Loucy (cell line): Measurements from ENCODE around the gene ZFHX2.

ENCODE experiments used
- H2AFZ ChIP-seq: fragments of 200-600 bp; sonication (generic); 2 replicates; pipeline ENCODE4 v1.6.0; 2016; ENCODE audit warnings: antibody characterized with exemption, mild to moderate bottlenecking, low read length, moderate library complexity
- H3F3A ChIP-seq: fragments of 200-600 bp; 2 replicates; pipeline ENCODE4 v1.6.0; 2016; ENCODE audit warnings: antibody characterized with exemption, low read depth, mild to moderate bottlenecking
- H3K27me3 ChIP-seq: fragments of 200-600 bp; sonication (generic); 2 replicates; pipeline ENCODE4 v1.6.1; 2014; ENCODE audit warnings: low read length, mild to moderate bottlenecking; ENCODE audit not compliant: insufficient read depth, poor library complexity, severe bottlenecking
- H3K36me3 ChIP-seq: fragments of 200-600 bp; sonication (generic); 2 replicates; pipeline ENCODE4 v1.6.1; 2016; ENCODE audit warnings: low read length; ENCODE audit not compliant: insufficient read depth
- H3K4me1 ChIP-seq: fragments of 200-600 bp; sonication (generic); 2 replicates; pipeline ENCODE4 v1.5.1; 2014; ENCODE audit warnings: low read length, mild to moderate bottlenecking; ENCODE audit not compliant: insufficient read depth, poor library complexity, severe bottlenecking
- H3K4me2 ChIP-seq: fragments of 200-600 bp; sonication (generic); 2 replicates; pipeline ENCODE4 v1.6.0; 2014; ENCODE audit warnings: antibody characterized with exemption, low read length, low read depth, mild to moderate bottlenecking; ENCODE audit not compliant: poor library complexity, severe bottlenecking
- H3K4me3 ChIP-seq: fragments of 200-600 bp; sonication (generic); 2 replicates; pipeline ENCODE4 v1.5.1; 2014; ENCODE audit warnings: low read length, mild to moderate bottlenecking, mixed read lengths; ENCODE audit not compliant: poor library complexity, severe bottlenecking
- H3K79me2 ChIP-seq: fragments of 200-600 bp; sonication (generic); 2 replicates; pipeline ENCODE4 v1.6.1; 2014; ENCODE audit warnings: low read length; ENCODE audit not compliant: insufficient read depth
- H3K9ac ChIP-seq: fragments of 200-600 bp; sonication (generic); 2 replicates; pipeline ENCODE4 v1.6.0; 2014; ENCODE audit warnings: mild to moderate bottlenecking, low read depth, low read length, moderate library complexity; ENCODE audit not compliant: poor library complexity, severe bottlenecking
- H3K9me2 ChIP-seq: fragments of 200-600 bp; sonication (generic); replicated peaks from 2 replicates; pipeline ENCODE4 v1.6.1; 2016; ENCODE audit warnings: low read depth, low read length, mixed read lengths
- H3K9me3 ChIP-seq: fragments of 200-600 bp; sonication (generic); 2 replicates; pipeline ENCODE4 v1.6.1; 2014; ENCODE audit warnings: mild to moderate bottlenecking, antibody characterized with exemption, low read length, low read depth; ENCODE audit not compliant: insufficient read depth
- H4K20me1 ChIP-seq: fragments of 200-600 bp; sonication (generic); 2 replicates; pipeline ENCODE4 v1.6.0; 2014; ENCODE audit warnings: antibody characterized with exemption, low read length, mild to moderate bottlenecking; ENCODE audit not compliant: insufficient read depth, poor library complexity, severe bottlenecking
- EZH2phosphoT487 ChIP-seq: fragments of 200-600 bp; IDR thresholded peaks from 2 replicates; pipeline ENCODE4 v1.6.1; 2018; ENCODE audit warnings: antibody characterized with exemption, mild to moderate bottlenecking, moderate library complexity, borderline replicate concordance
- TF ChIP-seq, protein P1 (sequence below): fragments of 200-600 bp; sonication (generic); conservative IDR thresholded peaks from 2 replicates; pipeline ENCODE4 v1.5.1; 2014; ENCODE audit warnings: mild to moderate bottlenecking, antibody characterized with exemption, low read length

Gene ZFHX2

DNA sequence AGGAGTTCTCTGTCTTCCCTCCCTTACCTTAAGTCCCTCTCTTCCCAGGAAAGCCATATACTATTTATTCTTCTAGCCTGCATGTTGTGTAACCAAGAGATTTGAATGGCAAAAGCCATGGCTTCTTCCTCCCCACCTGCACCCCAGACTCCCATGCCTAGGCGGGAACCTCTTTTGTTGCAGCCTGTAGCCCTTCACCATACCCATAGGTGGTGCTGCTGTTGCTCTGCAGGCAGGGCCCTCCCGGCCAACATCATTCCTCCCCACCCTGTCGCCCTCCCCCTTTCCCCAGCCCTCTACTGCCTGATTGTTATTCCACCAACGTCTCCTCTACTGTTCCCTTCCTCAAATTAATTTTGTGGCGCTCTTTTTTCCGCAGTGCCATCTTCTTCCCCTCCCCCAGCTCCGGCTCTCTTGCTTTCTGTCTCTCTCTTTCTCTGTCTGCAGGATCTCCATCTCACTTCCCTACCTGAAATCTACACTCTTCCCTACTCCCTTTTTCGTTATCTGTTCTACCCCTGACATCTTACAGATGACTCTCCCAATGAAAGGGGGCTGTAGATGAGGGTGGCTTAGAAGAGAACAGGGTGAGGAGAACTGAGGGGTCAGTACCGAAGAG, 68.2 kb downstream of the ZFHX2 start:
- Histone ChIP-seq H3K4me2 (no peak overlapping the region), H3K9ac (no peak overlapping the region)

GRCh38 chr14:23482823-23483148, 68.8 kb downstream of the ZFHX2 start:
- no peaks in the 10 kb centered on the region for H3K4me1 ChIP-seq
- H4K20me1 ChIP-seq, result peaks cover 4% of the 10 kb centered on the region
- no peak overlapping the region for H3K4me3 ChIP-seq
- no peaks in the 10 kb centered on the region for H3K9me3 ChIP-seq
- no peaks in the 10 kb centered on the region for H3K27me3 ChIP-seq
- H3K9me2 ChIP-seq, result no peaks in the 10 kb centered on the region
- H3K36me3 ChIP-seq, result peaks cover 8% of the 10 kb centered on the region; the same call in 1 of the 2 replicates
- H3K79me2 ChIP-seq, result no peaks in the 10 kb centered on the region
- no peak overlapping the region for H3K9ac ChIP-seq
- TF ChIP-seq, protein P1, sequence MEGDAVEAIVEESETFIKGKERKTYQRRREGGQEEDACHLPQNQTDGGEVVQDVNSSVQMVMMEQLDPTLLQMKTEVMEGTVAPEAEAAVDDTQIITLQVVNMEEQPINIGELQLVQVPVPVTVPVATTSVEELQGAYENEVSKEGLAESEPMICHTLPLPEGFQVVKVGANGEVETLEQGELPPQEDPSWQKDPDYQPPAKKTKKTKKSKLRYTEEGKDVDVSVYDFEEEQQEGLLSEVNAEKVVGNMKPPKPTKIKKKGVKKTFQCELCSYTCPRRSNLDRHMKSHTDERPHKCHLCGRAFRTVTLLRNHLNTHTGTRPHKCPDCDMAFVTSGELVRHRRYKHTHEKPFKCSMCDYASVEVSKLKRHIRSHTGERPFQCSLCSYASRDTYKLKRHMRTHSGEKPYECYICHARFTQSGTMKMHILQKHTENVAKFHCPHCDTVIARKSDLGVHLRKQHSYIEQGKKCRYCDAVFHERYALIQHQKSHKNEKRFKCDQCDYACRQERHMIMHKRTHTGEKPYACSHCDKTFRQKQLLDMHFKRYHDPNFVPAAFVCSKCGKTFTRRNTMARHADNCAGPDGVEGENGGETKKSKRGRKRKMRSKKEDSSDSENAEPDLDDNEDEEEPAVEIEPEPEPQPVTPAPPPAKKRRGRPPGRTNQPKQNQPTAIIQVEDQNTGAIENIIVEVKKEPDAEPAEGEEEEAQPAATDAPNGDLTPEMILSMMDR, result no peak
- no peak for TF ChIP-seq EZH2phosphoT487
- H3K4me2 ChIP-seq, result no peak overlapping the region
- H3F3A ChIP-seq, result no peaks in the 10 kb centered on the region
- H2AFZ ChIP-seq, result no peak overlapping the region

More for the DNA sequence above, 68.2 kb downstream of the ZFHX2 start:
- Histone ChIP-seq H3K9me3 (no peaks in the 10 kb centered on the region), H4K20me1 (no peaks in the 10 kb centered on the region), H3K27me3 (no peaks in the 10 kb centered on the region), H3K9me2 (no peaks in the 10 kb centered on the region), H2AFZ (no peak overlapping the region), H3K4me1 (no peaks in the 10 kb centered on the region), H3K36me3 (peaks cover 4% of the 10 kb centered on the region; the same call in 1 of the 2 replicates), H3K79me2 (no peaks in the 10 kb centered on the region), H3F3A (no peaks in the 10 kb centered on the region), H3K4me3 (no peak overlapping the region)
- TF ChIP-seq EZH2phosphoT487, result no peak
- TF ChIP-seq, protein P1, result peak; percentile 66

DNA sequence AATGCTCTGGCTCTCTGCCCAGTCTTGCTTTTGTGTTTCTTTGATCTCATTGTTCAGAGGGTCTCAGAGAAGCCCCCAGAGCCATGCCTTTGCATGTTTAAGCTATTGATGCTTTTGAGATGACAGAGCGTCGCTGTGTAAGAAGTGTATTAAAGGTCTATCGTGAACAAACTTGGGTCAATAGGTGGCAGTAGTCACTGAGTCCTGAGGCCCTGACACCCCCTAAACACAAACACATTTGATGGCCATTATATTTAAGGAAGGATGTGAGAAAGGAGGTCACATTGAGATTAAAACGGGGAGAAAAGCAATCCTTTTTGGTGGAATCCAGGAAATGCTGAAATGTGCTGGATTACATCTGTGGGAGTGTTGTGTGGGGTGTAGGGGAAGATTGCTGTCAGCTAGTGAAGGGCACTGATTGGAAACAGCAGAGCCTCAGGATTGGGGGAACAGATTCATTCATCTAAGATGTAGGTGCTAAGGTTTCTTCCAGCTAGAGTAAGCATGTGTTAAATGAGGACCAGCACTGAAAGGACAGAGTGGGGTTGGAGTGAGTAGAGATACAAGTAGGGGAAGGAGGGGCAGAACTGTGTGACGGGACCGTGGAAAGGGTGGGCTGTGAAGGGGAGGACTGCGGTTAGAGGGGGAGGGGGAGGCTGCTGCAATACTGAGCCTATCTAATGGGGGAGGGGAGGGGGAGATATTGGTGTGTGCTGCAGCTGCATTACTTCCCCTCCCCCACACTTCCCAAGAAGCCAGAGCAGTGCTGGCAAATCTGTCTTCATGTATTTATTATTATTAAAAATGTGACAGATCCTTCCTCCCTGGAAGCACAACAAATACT, 69.4 kb downstream of the ZFHX2 start:
- H4K20me1 ChIP-seq, result peaks cover 6% of the 10 kb centered on the region
- no peaks in the 10 kb centered on the region for H3K79me2 ChIP-seq
- no peaks in the 10 kb centered on the region for H3F3A ChIP-seq
- H3K9me2 ChIP-seq, result no peaks in the 10 kb centered on the region
- TF ChIP-seq, protein P1, result peak; percentile 25; the same call in 1 of the 2 replicates
- no peak for TF ChIP-seq EZH2phosphoT487
- H3K9ac ChIP-seq, result no peak overlapping the region
- H3K4me1 ChIP-seq, result no peaks in the 10 kb centered on the region
- H3K36me3 ChIP-seq, result peaks cover 14% of the 10 kb centered on the region; the same call in 1 of the 2 replicates
- H3K9me3 ChIP-seq, result no peaks in the 10 kb centered on the region
- H2AFZ ChIP-seq, result no peak overlapping the region
- H3K4me3 ChIP-seq, result no peak overlapping the region
- H3K27me3 ChIP-seq, result no peaks in the 10 kb centered on the region
- H3K4me2 ChIP-seq, result no peak overlapping the region
